ENCODE measurements around the gene PTBP3.

DNA sequence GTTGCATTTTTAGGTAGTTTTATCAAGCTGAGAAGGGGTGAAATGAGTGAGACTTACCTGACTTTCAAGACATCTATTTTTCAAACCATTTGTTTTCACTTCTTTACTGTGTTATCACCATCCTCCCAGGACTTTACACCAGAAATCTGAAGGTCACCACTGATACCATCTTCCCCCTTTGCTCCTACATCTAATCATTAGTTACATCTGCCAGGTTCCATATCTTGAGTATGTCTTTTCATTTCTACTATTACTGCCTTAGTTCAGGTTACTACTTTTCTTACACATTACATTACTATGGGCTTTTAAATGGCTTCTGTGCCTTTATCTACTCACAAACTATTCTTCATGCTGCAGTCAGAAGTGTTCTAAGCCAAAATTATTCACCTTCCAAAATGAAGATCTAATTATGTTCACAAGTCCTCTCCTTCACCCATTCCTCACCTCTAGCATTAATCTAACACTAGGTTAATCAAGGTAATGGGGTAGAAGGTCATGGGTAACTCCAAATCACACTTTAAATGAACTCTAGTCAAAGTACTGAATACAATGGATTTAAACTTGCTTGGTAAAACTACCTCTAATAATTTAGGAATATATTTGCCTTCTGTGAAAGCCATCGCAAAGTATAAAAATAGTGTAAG lies 44.4 kb upstream of the PTBP3 start:
- TF ChIP-seq, protein P1, sequence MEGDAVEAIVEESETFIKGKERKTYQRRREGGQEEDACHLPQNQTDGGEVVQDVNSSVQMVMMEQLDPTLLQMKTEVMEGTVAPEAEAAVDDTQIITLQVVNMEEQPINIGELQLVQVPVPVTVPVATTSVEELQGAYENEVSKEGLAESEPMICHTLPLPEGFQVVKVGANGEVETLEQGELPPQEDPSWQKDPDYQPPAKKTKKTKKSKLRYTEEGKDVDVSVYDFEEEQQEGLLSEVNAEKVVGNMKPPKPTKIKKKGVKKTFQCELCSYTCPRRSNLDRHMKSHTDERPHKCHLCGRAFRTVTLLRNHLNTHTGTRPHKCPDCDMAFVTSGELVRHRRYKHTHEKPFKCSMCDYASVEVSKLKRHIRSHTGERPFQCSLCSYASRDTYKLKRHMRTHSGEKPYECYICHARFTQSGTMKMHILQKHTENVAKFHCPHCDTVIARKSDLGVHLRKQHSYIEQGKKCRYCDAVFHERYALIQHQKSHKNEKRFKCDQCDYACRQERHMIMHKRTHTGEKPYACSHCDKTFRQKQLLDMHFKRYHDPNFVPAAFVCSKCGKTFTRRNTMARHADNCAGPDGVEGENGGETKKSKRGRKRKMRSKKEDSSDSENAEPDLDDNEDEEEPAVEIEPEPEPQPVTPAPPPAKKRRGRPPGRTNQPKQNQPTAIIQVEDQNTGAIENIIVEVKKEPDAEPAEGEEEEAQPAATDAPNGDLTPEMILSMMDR (tag by site-specific recombination; IDR thresholded peaks at IDR 0.05) = no peak
- TF ChIP-seq, protein P2, sequence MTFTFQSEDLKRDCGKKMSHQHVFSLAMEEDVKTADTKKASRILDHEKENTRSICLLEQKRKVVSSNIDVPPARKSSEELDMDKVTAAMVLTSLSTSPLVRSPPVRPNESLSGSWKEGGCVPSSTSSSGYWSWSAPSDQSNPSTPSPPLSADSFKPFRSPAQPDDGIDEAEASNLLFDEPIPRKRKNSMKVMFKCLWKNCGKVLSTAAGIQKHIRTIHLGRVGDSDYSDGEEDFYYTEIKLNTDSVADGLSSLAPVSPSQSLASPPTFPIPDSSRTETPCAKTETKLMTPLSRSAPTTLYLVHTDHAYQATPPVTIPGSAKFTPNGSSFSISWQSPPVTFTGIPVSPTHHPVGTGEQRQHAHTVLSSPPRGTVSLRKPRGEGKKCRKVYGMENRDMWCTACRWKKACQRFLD (tag by site-specific recombination; IDR thresholded peaks at IDR 0.05) = no peak
- TF ChIP-seq SP3 (tag by site-specific recombination; IDR thresholded peaks at IDR 0.05) (no peak), ZNF354C (tag by site-specific recombination; IDR thresholded peaks at IDR 0.05; ENCODE audit: borderline replicate concordance, low read depth) (no peak), ZFP41 (tag by site-specific recombination; IDR thresholded peaks at IDR 0.05; ENCODE audit: borderline replicate concordance) (no peak), YY1 (tag by site-specific recombination; IDR thresholded peaks at IDR 0.05) (no peak), ZNF76 (tag by site-specific recombination; IDR thresholded peaks at IDR 0.05; ENCODE audit: borderline replicate concordance, low read depth) (no peak)
- TF ChIP-seq, protein P3, sequence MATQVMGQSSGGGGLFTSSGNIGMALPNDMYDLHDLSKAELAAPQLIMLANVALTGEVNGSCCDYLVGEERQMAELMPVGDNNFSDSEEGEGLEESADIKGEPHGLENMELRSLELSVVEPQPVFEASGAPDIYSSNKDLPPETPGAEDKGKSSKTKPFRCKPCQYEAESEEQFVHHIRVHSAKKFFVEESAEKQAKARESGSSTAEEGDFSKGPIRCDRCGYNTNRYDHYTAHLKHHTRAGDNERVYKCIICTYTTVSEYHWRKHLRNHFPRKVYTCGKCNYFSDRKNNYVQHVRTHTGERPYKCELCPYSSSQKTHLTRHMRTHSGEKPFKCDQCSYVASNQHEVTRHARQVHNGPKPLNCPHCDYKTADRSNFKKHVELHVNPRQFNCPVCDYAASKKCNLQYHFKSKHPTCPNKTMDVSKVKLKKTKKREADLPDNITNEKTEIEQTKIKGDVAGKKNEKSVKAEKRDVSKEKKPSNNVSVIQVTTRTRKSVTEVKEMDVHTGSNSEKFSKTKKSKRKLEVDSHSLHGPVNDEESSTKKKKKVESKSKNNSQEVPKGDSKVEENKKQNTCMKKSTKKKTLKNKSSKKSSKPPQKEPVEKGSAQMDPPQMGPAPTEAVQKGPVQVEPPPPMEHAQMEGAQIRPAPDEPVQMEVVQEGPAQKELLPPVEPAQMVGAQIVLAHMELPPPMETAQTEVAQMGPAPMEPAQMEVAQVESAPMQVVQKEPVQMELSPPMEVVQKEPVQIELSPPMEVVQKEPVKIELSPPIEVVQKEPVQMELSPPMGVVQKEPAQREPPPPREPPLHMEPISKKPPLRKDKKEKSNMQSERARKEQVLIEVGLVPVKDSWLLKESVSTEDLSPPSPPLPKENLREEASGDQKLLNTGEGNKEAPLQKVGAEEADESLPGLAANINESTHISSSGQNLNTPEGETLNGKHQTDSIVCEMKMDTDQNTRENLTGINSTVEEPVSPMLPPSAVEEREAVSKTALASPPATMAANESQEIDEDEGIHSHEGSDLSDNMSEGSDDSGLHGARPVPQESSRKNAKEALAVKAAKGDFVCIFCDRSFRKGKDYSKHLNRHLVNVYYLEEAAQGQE (tag by site-specific recombination; IDR thresholded peaks at IDR 0.05) = no peak
